Keratinocyte (primary cell): Measurements from ENCODE around the gene CDKN1B.

Experiments
- CTCF ChIP-seq, 3 experiments: IDR thresholded peaks in 1 of 3; conservative IDR thresholded peaks in 1 of 3; optimal IDR thresholded peaks in 1 of 3; 2 replicates in 2 of 3; 3 replicates in 1 of 3; pipeline versions ENCODE3 to v1.5.1; 2011; ENCODE audit warnings: low read length in 3 of 3, mild to moderate bottlenecking in 3 of 3, moderate library complexity in 2 of 3, control low read depth in 1 of 3, inconsistent platforms in 1 of 3; ENCODE audit not compliant: insufficient read depth in 2 of 3; ENCODE audit errors: extremely low read depth in 1 of 3
- EZH2 ChIP-seq: IDR thresholded peaks from one replicate; pipeline ENCODE4 v1.6.1; 2012; ENCODE audit warnings: inconsistent platforms, mild to moderate bottlenecking, low read length, moderate library complexity

GRCh38 chr12:12734054-12734453 lies 16.9 kb downstream of the CDKN1B start:
- TF ChIP-seq EZH2, result no peak
- TF ChIP-seq CTCF (optimal IDR thresholded peaks at IDR 0.05 in 1 of 3, IDR thresholded peaks at IDR 0.05 in 1 of 3, conservative IDR thresholded peaks at IDR 0.05 in 1 of 3; ENCODE audit: extremely low read depth in 1 of 3, insufficient read depth in 2 of 3, low read length in 3 of 3), result no peak
